ENCODE data around the gene REL. TPM values are rescaled to one million over a fixed set of nuclear protein-coding genes. Genes with fewer than 3 reads are reported as not detected.

Gene REL
- total RNA-seq, 1 experiment from 2014 or later: 7.5 TPM

GRCh38 chr2:60961457-60961856 lies 80.1 kb downstream of the REL start:
- DNase-seq (ENCODE audit: extremely low read depth, low read depth): peak; percentile 5

GRCh38 chr2:60962528-60962927 lies 81.2 kb downstream of the REL start:
- no peak for DNase-seq (ENCODE audit: extremely low read depth, low read depth)

- no peak for DNase-seq (ENCODE audit: extremely low read depth, low read depth)
These were observed 81.8 kb downstream of the REL start for GRCh38 chr2:60963190-60963589.

GRCh38 chr2:60964651-60965498 lies 83.5 kb downstream of the REL start:
- no peak for DNase-seq (ENCODE audit: extremely low read depth, low read depth)

GRCh38 chr2:60965499-60965785 lies 84.1 kb downstream of the REL start:
- no peak for DNase-seq (ENCODE audit: extremely low read depth, low read depth)

GRCh38 chr2:60966507-60967405 lies 85.4 kb downstream of the REL start:
- DNase-seq (ENCODE audit: extremely low read depth, low read depth): no peak

- no peak for DNase-seq (ENCODE audit: extremely low read depth, low read depth)
These were observed 91.7 kb downstream of the REL start for GRCh38 chr2:60972889-60973656.

GRCh38 chr2:60973705-60974104 lies 92.3 kb downstream of the REL start:
- no peak for DNase-seq (ENCODE audit: extremely low read depth, low read depth)

- no peak for DNase-seq (ENCODE audit: extremely low read depth, low read depth)
These were observed 93.3 kb downstream of the REL start for GRCh38 chr2:60974652-60975051.

Small RNAs within 50 kb of the gene (small RNA-seq; reads per million reads assigned to genes)
- gene RN7SL632P (0 to 0.06 reads per million in 2 experiments), gene RNU4-51P (0 to 0.06 reads per million in 2 experiments)

Other genes starting within 250 kb of the REL start
- 21.6 and 29.0 TPM in 2 replicates for gene PAPOLG, start 125.3 kb upstream of the REL start, total RNA-seq (2014; rRNA removed; shearing (Covaris generic))
- 40.8 and 43.3 TPM in 2 replicates for gene PEX13, start 136.1 kb downstream of the REL start, total RNA-seq (2014; rRNA removed; shearing (Covaris generic))
- 8.2 and 10.2 TPM in 2 replicates for gene PUS10, start 136.7 kb downstream of the REL start, total RNA-seq (2014; rRNA removed; shearing (Covaris generic))
- gene SANBR, start 184.3 kb downstream of the REL start, total RNA-seq (2014; rRNA removed; shearing (Covaris generic)): 6.9 and 8.9 TPM in 2 replicates

All from NCI-H460 (cell line).